HepG2 (cell line): ENCODE data around the gene KIAA0930. TPM values are rescaled to one million over a fixed set of nuclear protein-coding genes. Genes with fewer than 3 reads are reported as not detected.
A peak's percentile ranks its signal among the peaks of the same experiment; 100 is the strongest.

Experiments
- ATF5 ChIP-seq: sonication (generic); formaldehyde crosslinking; IDR thresholded peaks from 2 replicates; pipeline ENCODE4 v1.4.0; 2020; ENCODE audit warnings: mild to moderate bottlenecking, low read depth, missing genetic modification reagents
- BORCS8-MEF2B ChIP-seq: sonication (generic); formaldehyde crosslinking; IDR thresholded peaks from 2 replicates; pipeline ENCODE4 v1.8.0; 2022; ENCODE audit warnings: mild to moderate bottlenecking, missing genetic modification reagents
- CEBPG ChIP-seq: IDR thresholded peaks from 2 replicates; pipeline ENCODE4 v1.6.1; 2016
- HMG20A ChIP-seq: IDR thresholded peaks from 2 replicates; pipeline ENCODE4 v1.6.1; 2016; ENCODE audit warnings: borderline replicate concordance
- KMT2B ChIP-seq: IDR thresholded peaks from 2 replicates; pipeline ENCODE4 v1.6.1; 2016; ENCODE audit warnings: missing genetic modification reagents, missing compliant biosample characterization
- LRRFIP1 ChIP-seq: sonication (generic); formaldehyde crosslinking; conservative IDR thresholded peaks from 2 replicates; pipeline ENCODE4 v1.4.0; 2020; ENCODE audit warnings: missing genetic modification reagents
- PCBP2 ChIP-seq: fragments of 200-400 bp; formaldehyde crosslinking; optimal IDR thresholded peaks from 2 replicates; pipeline ENCODE3; 2018; ENCODE audit warnings: low read length, low read depth; ENCODE audit not compliant: poor library complexity, severe bottlenecking
- PHF5A ChIP-seq: IDR thresholded peaks from one replicate; pipeline ENCODE4 v1.6.1; 2018; ENCODE audit warnings: low read depth, missing genetic modification reagents; ENCODE audit not compliant: unreplicated experiment
- RAD51 ChIP-seq: fragments of 450-650 bp; IDR thresholded peaks from 2 replicates; pipeline ENCODE4 v1.6.1; 2016; ENCODE audit warnings: borderline replicate concordance
- RXRB ChIP-seq: IDR thresholded peaks from 2 replicates; pipeline ENCODE4 v1.6.1; 2016; ENCODE audit warnings: borderline replicate concordance, missing genetic modification reagents, missing compliant biosample characterization
- SNRNP70 ChIP-seq: fragments of 200-400 bp; formaldehyde crosslinking; IDR thresholded peaks from 2 replicates; pipeline ENCODE4 v1.6.1; 2017; ENCODE audit warnings: mild to moderate bottlenecking, low read depth, low read length, moderate library complexity
- TEAD3 ChIP-seq: optimal IDR thresholded peaks from 2 replicates; pipeline ENCODE3; 2016; ENCODE audit warnings: borderline replicate concordance
- TGIF2 ChIP-seq: IDR thresholded peaks from 2 replicates; pipeline ENCODE4 v1.6.1; 2016; ENCODE audit warnings: control low read depth, missing compliant biosample characterization
- TRIM24 ChIP-seq: sonication (generic); formaldehyde crosslinking; IDR thresholded peaks from 2 replicates; pipeline ENCODE4 v1.8.0; 2022; ENCODE audit warnings: mild to moderate bottlenecking, missing genetic modification reagents
- ZC3H13 ChIP-seq: sonication (generic); formaldehyde crosslinking; IDR thresholded peaks from 2 replicates; pipeline ENCODE4 v1.8.1; 2023; ENCODE audit warnings: mild to moderate bottlenecking, missing genetic modification reagents, moderate library complexity
- ZFP36 ChIP-seq: fragments of 150-350 bp; IDR thresholded peaks from 2 replicates; pipeline ENCODE4 v1.6.1; 2018; ENCODE audit warnings: borderline replicate concordance, low read length, low read depth; ENCODE audit not compliant: partially characterized antibody
- ZNF678 ChIP-seq: sonication (generic); formaldehyde crosslinking; IDR thresholded peaks from 2 replicates; pipeline ENCODE4 v1.4.0; 2020; ENCODE audit warnings: mild to moderate bottlenecking, missing genetic modification reagents
- polyA plus RNA-seq, 8 experiments: library from polyadenylated mRNA; depleted of rRNA in 3 of 8; stranded (reverse) in 7 of 8; unstranded in 1 of 8; fragments of >200 nt; fragmentation: Illumina TruSeq in 4 of 8; extraction: Trizol in 4 of 8; gene quantifications; 2 replicates each; pipeline versions ENCODE4 v1.2.1 to v1.2.3, GENCODE V29; 2011 to 2016; ENCODE audit warnings: low read depth in 4 of 8, missing spikeins in 1 of 8, mixed read lengths in 1 of 8; ENCODE audit not compliant: insufficient read depth in 1 of 8
- total RNA-seq, 5 experiments: library from RNA; depleted of rRNA; stranded (reverse); fragments of >200 nt; fragmentation: Illumina TruSeq; extraction: Trizol; gene quantifications; 2 replicates each; pipeline ENCODE4 v1.2.3, GENCODE V29; 2016; ENCODE audit warnings: low read depth in 1 of 5
- TF ChIP-seq, protein P1 (sequence below): sonication (generic); formaldehyde crosslinking; IDR thresholded peaks from 2 replicates; pipeline ENCODE4 v1.5.1; 2020; ENCODE audit warnings: missing genetic modification reagents, mild to moderate bottlenecking, borderline replicate concordance

KIAA0930 gene
- total and polyA plus RNA-seq, 2 of the 13 experiments (the other 11 are each of a cell fraction or from before 2014, with no cell fraction given) = 27.0 to 38.2 TPM

DNA sequence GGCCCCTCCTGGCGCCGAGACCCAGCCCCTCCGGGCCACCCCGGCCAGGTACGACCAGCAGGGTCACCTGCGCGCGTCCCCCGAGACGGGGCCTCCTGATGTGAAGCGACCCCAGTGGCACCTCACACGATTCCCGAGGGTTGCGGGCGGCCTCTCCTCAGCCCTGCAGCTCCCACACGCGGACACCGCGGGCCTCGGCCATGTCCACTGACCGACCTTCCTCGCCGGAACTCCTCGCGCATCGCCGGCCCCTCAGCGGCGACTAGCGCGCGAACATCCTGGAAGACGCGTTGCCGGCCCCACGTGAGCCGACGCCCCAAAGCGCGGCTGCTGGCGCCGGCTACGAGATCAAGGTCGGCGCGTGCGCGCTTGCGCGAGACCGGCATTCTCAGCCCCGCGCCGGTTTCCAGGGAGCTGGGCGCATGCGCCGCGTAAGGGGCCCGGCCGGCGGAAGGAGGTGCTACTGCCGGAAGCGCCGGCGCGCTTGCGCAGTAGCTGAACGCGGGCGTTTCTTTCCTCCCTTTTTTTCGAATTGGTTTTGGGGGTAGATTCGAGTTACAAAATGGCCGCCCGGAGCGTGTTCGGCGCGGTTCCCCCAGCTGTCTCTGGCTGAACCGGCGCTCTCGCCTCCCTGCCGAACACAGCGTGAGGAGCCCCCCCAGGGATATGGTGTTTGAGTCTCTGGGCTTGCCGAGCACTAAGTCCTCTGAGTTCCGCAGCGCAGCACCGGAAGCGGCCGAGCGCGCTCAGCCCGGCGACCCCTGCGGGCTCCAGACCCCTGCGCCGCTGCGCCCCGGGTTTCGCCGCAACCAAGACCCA, 77.0 kb downstream of the KIAA0930 start, which contains the start of gene NUP50 (continued):
- peak; percentile 92; the same call in 1 of the 2 replicates for TF ChIP-seq ZC3H13 (CRISPR knock-in tag)
- TF ChIP-seq PHF5A (CRISPR knock-in tag) = no peak
- TF ChIP-seq ZFP36 = no peak
- peak; percentile 74; the same call in 1 of the 2 replicates for TF ChIP-seq TGIF2
- peak; percentile 62; the same call in 1 of the 2 replicates for TF ChIP-seq RXRB (CRISPR knock-in tag)
- no peak for TF ChIP-seq RAD51
- no peak for TF ChIP-seq CEBPG (CRISPR knock-in tag)
- TF ChIP-seq, protein P1, sequence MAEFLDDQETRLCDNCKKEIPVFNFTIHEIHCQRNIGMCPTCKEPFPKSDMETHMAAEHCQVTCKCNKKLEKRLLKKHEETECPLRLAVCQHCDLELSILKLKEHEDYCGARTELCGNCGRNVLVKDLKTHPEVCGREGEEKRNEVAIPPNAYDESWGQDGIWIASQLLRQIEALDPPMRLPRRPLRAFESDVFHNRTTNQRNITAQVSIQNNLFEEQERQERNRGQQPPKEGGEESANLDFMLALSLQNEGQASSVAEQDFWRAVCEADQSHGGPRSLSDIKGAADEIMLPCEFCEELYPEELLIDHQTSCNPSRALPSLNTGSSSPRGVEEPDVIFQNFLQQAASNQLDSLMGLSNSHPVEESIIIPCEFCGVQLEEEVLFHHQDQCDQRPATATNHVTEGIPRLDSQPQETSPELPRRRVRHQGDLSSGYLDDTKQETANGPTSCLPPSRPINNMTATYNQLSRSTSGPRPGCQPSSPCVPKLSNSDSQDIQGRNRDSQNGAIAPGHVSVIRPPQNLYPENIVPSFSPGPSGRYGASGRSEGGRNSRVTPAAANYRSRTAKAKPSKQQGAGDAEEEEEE = no peak
- TF ChIP-seq KMT2B (CRISPR knock-in tag) = peak; percentile 85
- TF ChIP-seq LRRFIP1 (CRISPR knock-in tag) = no peak
- no peak; the same call in 1 of the 2 replicates for TF ChIP-seq ZNF678 (CRISPR knock-in tag)
- TF ChIP-seq BORCS8-MEF2B (CRISPR knock-in tag) = peak; percentile 96
- peak; percentile 90; the same call in 1 of the 2 replicates for TF ChIP-seq ATF5 (CRISPR knock-in tag)
- no peak for TF ChIP-seq TRIM24 (CRISPR knock-in tag)
- TF ChIP-seq HMG20A (CRISPR knock-in tag) = no peak; the same call in 1 of the 2 replicates
- TF ChIP-seq TEAD3 = peak; percentile 50
- no peak for TF ChIP-seq PCBP2
- TF ChIP-seq SNRNP70 = no peak
